ENCODE results near the gene RAPGEF1.
"Not testable (repeated sequence)": the region's sequence is repeated elsewhere in the genome, so short reads cannot be mapped to it uniquely, and the experiment has no call there.

The RAPGEF1 gene

DNA sequence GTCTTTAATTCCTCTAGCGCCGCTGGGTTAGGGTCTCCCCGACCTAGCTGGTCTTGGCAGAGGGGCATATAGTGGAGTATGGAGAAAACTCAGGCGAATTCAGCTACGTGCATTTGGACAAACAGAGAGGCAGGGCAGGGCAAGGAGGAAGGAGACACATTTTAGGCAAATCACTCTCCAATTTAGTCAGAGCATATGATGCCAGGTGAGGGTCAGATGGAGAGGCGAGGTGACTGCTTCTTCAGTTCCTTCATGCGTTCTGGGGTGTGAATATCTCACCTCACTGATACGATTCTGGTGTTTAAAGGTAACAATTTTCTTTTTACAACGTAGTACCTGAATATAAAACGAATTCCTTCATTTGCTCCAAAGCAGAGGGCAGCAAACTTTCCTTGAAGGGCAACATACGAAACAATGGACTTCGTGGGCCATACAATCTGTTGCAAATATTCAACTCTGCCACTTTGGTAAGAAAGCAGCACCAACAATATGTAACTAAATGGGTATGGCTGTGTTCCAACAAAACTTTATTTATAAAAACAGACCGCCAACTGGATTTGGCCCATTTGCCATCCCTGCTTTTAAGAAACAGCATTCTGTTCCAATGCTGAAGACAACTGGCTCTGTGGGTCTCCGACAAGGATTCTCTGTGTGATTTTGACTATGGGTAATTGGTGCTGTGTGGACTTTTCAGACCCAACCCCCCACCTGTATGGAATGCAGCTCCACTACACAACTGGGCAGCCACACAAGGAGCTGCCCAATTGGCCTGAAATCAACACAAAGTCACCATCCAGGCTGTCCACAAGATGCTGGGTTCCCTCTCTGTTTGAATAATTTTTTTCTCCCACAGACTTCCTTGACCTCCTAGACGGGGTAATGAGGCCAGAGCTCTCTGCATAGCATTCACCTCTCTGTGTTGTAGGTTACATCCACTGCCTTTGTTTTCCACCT is 53.8 kb downstream of the RAPGEF1 start:
- no peak for DNase-seq

DNA sequence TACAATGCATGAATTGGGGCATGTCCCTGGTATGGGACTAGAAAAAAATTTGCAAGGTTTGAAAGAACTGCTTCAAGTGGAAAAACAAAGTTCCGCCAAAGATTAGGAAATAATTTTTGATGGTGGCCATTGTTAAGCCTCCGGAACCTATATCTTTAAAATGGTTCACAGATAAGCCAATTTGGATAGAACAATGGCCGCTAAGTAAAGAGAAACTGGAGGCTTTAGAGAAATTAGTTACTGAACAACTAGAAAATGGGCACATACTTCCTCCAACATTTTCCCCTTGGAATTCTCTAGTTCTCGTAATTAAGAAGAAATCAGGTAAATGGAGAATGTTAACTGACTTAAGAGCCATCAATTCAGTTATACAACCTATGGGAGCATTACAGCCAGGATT is 56.8 kb downstream of the RAPGEF1 start:
- DNase-seq = not testable (repeated sequence)

DNA sequence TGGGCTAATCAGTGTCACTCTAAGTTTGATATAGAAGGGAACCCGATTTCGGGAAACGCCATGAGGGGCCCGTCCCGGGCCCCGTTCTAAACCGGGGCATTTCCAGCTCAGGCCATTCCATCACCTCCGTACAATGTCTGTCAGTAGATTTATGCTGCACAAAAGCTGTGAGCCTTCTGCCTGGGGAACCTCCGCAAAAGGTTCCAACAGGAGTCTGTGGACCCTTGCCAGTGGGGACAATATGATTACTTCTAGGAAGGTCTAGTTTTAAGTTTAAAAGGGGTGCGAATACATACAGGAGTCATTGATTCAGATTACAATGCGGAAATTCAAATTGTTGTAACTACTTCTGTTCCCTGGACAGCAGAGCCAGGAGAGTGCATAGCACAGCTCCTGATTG is 57.6 kb downstream of the RAPGEF1 start:
- DNase-seq = no peak

DNA sequence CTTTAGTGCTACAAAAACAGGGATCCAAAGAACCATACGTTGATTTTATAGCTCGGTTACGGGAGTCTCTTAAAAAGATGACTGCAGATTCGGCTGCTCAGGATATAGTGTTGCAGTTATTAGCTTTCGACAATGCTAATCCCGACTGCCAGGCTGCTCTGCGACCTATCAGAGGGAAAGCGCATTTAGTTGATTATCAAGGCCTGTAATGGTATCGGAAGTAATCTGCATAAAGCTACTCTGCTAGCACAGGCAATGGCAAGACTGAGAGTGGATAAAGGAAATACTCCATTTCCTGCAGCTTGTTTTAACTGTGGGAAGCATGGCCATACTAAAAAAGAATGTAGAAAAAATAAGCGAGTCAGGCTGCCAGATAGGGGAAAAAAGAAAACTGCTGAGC is 58.0 kb downstream of the RAPGEF1 start:
- DNase-seq = not testable (repeated sequence)

DNA sequence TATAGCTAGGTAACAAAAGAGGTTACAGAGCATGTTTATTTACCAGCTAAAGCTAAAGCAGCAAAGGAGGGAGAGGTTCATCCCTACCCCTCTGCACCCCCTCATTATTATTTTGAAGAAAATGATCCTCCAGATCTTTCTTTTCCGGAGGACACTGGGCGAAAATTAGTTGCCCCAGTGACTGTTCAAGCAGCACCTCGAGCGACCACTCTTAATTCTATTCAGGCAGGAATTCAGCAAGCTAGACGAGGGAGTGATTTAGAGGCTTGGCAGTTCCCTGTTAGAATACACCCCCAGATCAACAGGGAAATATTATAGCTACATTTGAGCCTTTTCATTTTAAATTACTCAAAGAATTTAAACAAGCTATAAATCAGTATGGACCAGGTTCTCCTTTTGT is 58.8 kb downstream of the RAPGEF1 start:
- DNase-seq = not testable (repeated sequence)

DNA sequence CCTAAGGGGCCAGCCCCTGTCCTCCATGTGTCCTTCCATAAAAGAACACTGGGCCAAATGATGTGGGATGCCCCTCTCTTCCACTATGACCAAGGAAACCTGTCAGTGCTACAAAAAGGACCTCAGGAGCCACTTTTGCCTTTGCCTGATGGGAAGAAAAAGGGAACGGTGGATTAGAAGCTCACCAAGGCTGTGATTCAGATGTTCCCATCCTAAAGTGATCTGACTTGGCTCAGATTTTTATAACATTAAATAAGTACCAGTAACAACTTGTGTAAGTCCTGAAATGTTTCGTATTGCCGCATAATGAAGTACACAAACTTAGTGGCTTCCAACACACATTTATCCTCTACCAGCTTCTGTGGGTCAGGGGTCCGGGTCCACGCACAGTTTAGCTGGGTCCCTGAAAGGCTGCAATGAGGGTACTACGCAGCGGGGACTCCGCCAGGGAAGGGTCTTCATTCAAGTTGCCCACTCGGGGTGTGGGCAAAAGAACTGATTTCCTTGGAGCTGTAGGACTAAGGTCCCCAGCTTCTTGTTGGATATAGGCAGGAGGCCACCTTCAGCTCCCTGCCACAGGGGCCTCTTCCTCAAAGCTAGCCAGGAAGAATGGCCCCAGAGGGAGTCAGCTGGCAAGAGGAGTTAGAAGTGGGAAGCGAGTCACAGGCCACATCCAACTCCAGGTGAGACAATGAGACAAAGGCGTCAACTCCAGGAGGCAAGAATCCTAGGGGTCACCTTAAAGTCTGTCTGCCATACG is 60.4 kb downstream of the RAPGEF1 start:
- DNase-seq = no peak

DNA sequence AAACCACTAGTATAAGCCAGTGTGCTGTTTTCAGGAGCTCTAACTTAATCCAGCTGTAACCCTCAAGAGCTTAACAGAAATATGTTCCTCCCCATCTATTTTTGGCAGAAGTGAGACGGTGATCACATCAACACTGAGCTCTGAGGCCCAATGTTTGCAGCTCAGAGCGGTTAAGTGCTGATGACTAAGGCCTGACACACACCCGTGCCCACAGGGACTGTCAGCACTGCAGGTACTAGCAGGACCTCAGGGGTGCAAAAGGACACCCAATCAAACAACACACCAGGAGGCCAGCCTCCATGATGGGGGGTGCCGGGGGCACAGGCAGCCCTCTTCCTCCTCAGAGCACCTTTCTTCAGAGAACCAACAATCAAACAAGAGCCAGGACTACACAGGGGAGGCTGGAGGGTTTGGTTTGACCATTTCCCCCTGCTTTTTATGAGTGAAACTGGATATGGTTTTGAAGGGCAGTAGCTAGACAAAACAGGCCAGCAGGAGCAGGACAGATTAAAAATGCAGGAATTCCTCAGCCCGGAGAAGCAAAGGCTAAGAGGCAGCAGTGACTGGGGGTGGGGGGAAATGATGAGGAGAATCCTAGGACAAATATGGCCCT is 61.3 kb downstream of the RAPGEF1 start:
- peak; percentile 97 for DNase-seq

DNA sequence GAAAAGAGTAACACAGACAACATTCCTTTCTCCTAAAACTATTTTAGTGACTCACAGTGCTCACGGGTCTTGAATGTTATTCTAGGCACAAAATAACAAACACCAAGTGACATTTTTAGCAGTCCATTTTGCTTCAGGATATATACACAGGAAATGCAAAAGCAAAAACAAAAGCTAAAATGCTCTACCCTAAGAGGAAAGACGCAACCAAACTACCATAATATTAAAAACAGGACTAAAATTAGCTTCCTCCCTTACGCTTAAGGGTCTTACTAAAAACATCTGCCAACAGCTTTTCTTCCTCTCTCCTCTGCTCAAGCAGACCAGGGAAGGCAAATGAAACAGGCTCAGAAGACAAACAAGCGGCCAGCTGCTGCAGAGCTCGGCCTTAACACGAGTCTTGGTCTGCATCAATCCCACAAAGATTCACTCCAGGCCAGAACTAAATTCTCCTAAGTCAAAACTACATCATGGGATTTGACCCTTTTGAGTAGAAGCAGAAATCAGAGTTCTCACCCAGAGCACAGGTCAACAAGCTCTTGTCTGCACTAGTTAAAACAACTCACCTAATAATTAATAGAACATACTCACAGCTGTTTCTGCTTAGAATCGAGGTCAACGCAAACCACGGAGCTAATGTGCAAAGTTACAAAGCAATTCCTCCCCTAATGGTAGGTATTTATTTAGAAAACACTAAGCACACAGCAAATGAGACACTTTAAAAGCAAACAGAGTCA is 62.3 kb downstream of the RAPGEF1 start:
- peak; percentile 62 for DNase-seq

DNA sequence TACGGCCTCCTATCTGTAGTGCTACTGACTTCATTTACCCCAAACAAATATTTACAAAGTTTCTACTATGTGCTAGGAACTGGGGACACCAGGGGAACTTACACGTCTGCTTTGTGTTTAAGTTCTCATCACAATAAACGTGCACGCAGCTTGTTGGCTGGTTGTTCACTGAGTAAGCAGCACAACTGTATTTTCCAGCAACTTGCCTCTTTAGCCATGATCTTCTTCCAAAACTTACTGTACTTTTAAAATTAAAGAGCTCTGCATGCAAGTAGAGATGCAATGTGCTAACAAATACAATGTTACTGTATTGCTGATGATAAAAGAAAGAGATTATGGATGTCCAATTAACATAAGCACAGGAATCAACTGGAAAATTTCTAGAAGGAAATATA is 62.8 kb downstream of the RAPGEF1 start:
- DNase-seq = peak; percentile 23

DNA sequence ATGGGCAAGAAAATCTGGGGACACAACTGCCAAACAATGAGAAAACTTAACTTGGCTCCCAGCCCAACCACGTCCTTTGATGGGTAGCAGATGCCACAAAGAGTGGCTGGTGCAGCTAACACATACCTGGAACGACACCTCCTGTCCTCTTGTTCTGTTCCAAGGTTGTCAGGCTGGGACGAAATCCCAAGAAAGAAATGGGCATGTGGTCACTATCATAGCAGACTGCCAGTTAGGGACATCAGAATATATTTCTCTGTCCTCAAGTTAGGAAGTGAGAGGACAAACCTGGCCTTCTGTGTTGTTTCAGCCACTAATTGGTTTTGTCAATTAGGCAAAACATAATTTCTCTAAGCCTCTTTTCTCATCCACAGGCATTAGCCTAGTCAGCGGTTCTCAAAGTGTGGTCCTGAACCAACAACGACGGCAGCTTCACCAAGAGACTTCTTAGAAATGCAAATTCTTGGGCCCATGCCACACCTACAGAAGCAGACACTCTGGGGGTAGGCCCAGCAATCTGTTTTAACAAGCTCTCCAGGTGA is 63.4 kb downstream of the RAPGEF1 start:
- no peak for DNase-seq

DNA sequence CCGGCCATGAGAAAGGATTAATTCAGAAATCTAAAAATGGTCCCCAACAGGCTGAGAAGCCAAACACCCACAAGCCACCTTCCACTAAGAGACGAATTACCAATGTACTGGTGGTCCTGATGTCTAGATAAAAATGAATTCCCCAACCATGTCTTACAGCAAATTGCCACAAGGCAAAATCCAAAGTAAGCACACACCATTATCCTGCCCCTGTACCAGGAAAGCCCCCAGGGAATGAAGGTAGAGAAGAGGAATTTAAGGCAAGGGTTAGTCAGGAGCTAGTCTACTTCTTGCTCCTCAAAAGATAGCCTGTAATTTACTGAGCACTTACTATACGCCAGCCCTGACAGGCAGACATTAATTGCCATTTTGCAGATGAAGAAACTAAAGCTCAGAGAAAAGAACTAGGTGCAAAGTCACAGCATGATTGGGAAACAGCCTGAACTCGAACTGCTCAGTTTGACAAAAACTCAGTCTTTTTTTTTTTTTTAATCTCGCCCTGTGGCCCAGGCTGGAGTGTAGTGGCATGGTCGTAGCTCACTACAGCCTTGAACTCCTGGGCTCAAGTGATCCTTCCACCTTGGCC is 64.3 kb downstream of the RAPGEF1 start:
- no peak for DNase-seq

DNA sequence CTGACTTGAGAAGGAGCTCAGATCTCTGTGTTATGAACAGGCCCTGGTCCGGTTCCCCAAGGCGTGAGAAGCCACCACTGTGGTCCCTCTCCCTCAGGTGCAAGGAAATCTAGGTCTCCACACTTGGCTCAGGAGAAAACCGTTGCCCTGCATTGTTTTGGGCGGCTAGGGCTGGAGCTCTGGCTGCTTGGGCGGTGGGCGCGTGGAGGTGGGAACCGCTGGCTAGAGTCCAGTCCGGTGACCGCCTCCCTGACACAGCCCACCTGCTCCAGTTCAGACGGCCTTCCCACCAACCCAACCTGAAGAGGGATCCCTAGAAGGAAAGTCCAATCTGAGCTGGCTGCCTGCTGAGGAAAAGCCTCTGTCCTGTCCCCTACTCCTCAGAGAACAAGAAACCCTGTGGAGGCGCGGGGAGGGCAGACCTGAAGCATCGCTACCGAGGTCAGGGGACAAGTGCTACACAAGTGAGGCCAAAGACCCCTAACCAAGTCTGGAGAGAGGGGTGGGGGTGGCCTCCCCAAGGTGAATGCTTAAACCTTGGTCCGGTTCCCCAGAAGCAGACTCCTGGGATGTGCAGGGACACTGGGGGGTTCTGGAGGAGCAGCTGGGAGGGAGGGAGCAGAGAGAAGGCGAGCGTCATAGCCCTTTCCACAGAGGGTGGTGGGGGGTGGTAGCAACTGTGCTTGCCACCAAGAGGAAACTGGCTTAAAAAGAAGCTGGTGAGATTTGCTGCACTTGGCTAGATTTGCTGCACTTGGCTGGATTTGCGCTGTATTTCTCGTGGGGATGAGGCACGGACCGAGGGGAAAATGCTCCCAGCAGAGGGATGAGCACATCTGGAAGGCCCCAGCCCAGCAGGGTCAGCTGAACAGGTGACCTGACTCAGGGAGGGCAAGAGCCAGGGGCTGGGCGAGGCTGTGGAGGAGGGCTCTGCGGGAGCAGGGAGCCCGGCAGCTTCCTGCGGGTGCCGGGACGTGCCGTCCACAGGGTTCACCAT is 65.2 kb downstream of the RAPGEF1 start:
- DNase-seq = no peak

DNA sequence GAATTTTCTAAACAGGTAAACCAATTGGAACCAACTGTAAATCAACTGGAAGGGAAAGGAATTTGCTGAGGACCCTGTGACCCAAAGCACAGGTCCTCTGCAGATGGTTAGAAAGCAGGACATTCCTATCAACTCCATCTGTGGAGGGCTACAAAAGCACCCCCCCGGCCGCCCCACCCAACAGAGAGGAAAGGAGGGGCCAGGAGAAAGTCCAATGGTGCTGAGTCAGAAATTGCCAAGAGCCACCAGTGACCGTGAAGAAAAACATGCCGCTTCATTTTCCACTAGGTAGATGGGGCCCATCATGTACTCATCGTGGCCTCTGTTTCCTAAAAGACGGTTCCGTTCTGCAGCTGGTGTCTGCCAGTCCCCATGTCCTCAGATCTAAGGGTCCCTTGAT is 66.3 kb downstream of the RAPGEF1 start:
- no peak for DNase-seq

DNA sequence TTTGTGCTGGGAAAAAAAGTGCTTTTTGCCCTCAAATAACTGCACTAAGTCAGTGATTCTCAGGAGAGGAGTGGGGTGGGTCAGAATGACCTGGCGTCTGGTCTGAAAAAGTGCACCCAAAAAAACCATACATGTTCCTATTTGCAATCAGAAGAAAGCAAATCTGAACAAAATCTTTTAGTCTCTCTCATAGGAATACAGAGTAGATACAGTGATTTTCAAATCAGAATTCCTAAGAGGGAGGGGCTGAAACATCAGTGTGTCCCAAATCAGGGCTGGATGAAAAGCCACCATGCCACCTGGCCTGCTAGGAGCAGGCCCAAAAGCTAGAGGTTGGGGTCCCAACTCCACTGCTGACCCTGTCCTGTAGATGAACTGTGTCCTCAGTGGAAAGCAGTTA is 66.8 kb downstream of the RAPGEF1 start:
- DNase-seq = no peak

DNA sequence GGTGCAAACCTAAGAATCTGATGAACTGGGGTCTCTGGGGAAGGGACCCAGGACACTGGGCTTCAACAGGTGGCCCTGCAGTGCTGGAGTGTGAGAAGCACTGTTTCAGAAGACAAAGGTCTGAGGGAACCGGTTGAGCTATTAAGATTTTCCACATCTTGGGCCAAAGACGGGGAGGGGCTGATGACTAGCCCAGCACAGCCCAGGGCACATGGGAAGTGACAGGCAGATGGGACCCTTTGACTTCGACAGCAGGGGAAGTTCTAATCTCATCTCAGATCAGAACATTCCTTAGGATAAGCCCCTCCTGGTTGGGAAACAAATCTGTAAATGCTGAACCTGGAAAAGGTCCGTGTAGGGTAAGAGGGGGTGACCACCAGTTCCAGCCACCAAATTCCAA is 67.4 kb downstream of the RAPGEF1 start:
- no peak for DNase-seq

DNA sequence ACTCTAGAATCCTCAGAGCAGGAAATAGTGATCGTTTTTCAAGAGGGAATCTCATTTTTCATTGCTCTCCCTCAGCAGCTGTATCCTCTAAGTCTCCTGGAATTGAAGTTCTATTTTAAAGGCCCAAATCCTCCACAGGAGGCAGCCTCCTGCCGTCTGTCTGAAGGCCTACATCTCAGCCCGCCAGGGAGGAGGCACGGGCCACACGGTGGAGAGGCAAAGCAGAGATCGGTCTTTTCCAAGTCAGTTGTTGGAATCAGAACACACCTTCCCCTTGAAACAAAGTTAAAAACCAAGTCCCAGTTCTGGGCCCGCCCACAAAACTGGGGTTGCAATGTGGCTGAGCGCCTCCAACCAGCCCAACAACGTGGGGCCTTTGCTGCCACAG is 68.7 kb downstream of the RAPGEF1 start:
- DNase-seq = no peak

DNA sequence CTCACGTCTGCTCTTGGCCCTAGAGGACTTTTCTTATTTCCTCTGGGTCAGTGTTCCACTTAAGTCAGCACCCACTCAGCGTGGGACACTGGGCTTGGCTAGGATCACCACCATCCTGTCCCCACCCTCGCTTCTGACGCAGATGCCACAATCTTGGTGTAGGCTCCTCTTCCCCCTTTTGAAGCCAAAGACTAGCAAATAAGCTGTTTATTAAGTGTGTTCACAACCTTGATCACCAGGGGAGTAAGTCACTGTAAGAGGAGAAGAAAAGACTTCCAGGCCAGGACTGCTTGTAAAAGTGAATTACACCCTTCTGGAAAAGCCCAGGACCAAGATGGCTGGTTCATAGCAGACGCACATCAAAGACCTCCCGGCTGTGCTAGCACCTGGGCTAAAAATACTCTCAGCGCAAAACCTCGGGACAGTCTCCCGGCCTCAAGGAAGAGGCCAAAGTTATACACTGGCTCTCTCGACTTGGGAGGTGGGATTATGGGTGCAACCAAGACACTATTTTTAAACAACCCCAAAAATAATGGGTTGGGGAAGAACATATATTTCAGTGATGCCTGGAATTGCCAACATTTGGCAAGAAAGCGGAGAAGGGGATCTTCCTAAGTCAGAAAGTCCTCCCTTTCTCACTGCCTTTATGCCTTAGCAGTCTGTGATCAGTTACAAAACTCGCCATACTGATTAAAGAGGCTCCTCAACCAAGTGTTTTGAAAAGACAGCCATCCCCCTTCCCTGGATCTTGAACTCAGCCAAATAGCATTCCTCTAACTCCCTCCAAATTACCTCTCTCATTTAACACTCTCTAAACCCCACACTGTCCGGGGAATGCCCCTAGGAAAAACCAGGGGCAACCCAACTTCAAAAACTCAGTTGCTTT is 69.4 kb downstream of the RAPGEF1 start:
- DNase-seq = no peak

DNA sequence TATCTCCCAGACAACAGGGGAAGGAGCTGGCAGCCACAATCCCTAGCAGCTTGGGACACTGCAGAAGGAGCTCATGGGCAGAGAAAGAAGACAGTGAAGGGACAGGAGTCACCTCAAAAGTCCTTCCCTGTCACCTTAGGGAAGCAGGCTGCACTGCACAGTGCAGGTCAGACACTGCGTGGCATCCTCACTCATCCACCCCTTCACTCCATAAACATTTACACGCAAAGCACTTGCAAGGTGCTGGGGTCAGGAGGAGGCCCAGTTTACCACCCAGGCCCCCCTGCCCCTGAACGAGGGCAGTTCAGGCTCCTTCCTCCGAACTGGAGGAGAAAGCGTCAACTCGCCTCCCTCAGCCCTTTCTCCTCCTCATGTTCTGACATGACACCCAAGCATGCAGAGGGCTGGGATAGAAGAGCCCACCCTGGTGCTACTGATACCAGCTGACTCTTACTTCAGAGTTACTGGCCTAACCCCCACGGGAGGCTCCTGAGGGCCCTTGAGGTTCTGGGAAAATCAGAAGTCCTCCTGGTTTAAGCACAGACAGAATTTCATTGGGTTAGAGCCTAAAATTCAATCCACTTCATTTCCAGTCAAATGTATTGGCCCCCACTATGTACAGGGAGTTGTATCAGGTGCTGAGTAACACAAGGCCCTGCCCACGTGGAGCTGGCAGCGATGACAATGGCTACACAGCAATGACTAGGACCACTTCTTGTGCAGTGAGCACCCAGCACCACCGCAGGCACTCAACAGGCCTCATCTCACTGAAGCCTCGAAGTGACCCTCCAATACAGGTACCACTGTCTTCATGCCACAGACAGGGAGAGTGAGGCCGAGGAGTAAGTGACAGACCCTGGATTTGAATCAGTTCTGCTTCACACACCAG is 70.4 kb downstream of the RAPGEF1 start:
- no peak for DNase-seq
